NCI-H2196 treated with DMSO at 0.1 percent for 48 hours (cell line): ENCODE results near the gene TEN1.

Experiments used
- DNase-seq: peaks from one replicate; lab custom pipeline; 2025; ENCODE audit not compliant: unreplicated experiment; lab: John Stamatoyannopoulos, UW

TEN1 gene

GRCh38 chr17:76005263-76006149, 26.5 kb downstream of the TEN1 start:
- DNase-seq: peak; percentile 50

GRCh38 chr17:76007131-76007849, 28.2 kb downstream of the TEN1 start:
- no peak for DNase-seq

- no peak for DNase-seq
Measured at GRCh38 chr17:76007850-76008165, 28.8 kb downstream of the TEN1 start.

GRCh38 chr17:76008208-76008607, 29.2 kb downstream of the TEN1 start:
- no peak for DNase-seq

GRCh38 chr17:76008630-76009425, 29.8 kb downstream of the TEN1 start:
- no peak for DNase-seq

GRCh38 chr17:76009447-76009846, 30.4 kb downstream of the TEN1 start:
- DNase-seq: no peak

- no peak for DNase-seq
Measured at GRCh38 chr17:76009969-76010661, 31.1 kb downstream of the TEN1 start.

GRCh38 chr17:76011951-76012350, 32.9 kb downstream of the TEN1 start:
- no peak for DNase-seq

GRCh38 chr17:76013377-76013932, 34.4 kb downstream of the TEN1 start:
- DNase-seq: no peak

- peak; percentile 94 for DNase-seq
Measured at GRCh38 chr17:76014100-76014924, 35.3 kb downstream of the TEN1 start.

- DNase-seq: peak; percentile 97
Measured at GRCh38 chr17:76014925-76015261, 35.9 kb downstream of the TEN1 start.

- DNase-seq: no peak
Measured at GRCh38 chr17:76017481-76018339, 38.7 kb downstream of the TEN1 start.

- no peak for DNase-seq
Measured at GRCh38 chr17:76018340-76018680, 39.3 kb downstream of the TEN1 start.

- no peak for DNase-seq
Measured at GRCh38 chr17:76018801-76019200, 39.8 kb downstream of the TEN1 start.

- DNase-seq: no peak
Measured at GRCh38 chr17:76019833-76020467, 40.9 kb downstream of the TEN1 start.

- no peak for DNase-seq
Measured at GRCh38 chr17:76022285-76022684, 43.2 kb downstream of the TEN1 start.

- DNase-seq: no peak
Measured at GRCh38 chr17:76022973-76023899, 44.2 kb downstream of the TEN1 start.

GRCh38 chr17:76023900-76024237, 44.8 kb downstream of the TEN1 start:
- DNase-seq: no peak
